Neural progenitor cell (in vitro differentiated cells): ENCODE measurements around the gene ADISSP. TPM values are rescaled to one million over a fixed set of nuclear protein-coding genes. Genes with fewer than 3 reads are reported as not detected.

Experiments
- DNase-seq: peaks from one replicate; pipeline ENCODE4 v3.0.0-alpha.2; 2016; ENCODE audit warnings: low spot score
- H2AFZ ChIP-seq: fragments of 200-600 bp; sonication (generic); replicated peaks from 2 replicates; pipeline ENCODE4 v1.6.1; 2016; ENCODE audit warnings: antibody characterized with exemption
- H3F3A ChIP-seq: fragments of 200-600 bp; sonication (generic); 2 replicates; pipeline ENCODE4 v1.6.1; 2016; ENCODE audit warnings: antibody characterized with exemption, low read depth
- H3K27ac ChIP-seq: fragments of 200-600 bp; sonication (generic); 2 replicates; pipeline ENCODE4 v1.5.1; 2016; ENCODE audit warnings: mild to moderate bottlenecking
- H3K27me3 ChIP-seq: fragments of 200-600 bp; sonication (generic); 2 replicates; pipeline ENCODE4 v1.6.1; 2016; ENCODE audit warnings: mild to moderate bottlenecking, moderate library complexity
- H3K36me3 ChIP-seq: fragments of 200-600 bp; sonication (generic); 2 replicates; pipeline ENCODE4 v1.5.1; 2016
- H3K4me1 ChIP-seq: fragments of 200-600 bp; sonication (generic); 2 replicates; pipeline ENCODE4 v1.6.1; 2016; ENCODE audit warnings: mixed run types
- H3K4me2 ChIP-seq: fragments of 200-600 bp; sonication (generic); 2 replicates; pipeline ENCODE4 v1.6.1; 2016
- H3K4me3 ChIP-seq: fragments of 200-600 bp; sonication (generic); 2 replicates; pipeline ENCODE4 v1.5.1; 2016
- H3K79me2 ChIP-seq: fragments of 200-600 bp; sonication (generic); 2 replicates; pipeline ENCODE4 v1.6.1; 2016; ENCODE audit warnings: low read depth
- H3K9ac ChIP-seq: fragments of 200-600 bp; sonication (generic); 2 replicates; pipeline ENCODE4 v1.6.1; 2016
- H3K9me3 ChIP-seq: fragments of 200-600 bp; sonication (generic); 2 replicates; pipeline ENCODE4 v1.5.1; 2016; ENCODE audit warnings: low read depth
- H4K20me1 ChIP-seq: fragments of 200-600 bp; sonication (generic); 2 replicates; pipeline ENCODE4 v1.6.1; 2016; ENCODE audit warnings: low read depth
- H3K27ac Mint-ChIP-seq: 3 replicates; pipeline ENCODE4 v1.8.0; 2021; ENCODE audit warnings: mixed read lengths
- H3K27me3 Mint-ChIP-seq: 2 replicates; pipeline ENCODE4 v1.8.0; 2022; ENCODE audit warnings: low read depth, mild to moderate bottlenecking, inconsistent platforms, moderate library complexity, mixed read lengths; ENCODE audit not compliant: insufficient read depth
- H3K36me3 Mint-ChIP-seq: 3 replicates; pipeline ENCODE4 v1.8.0; 2021; ENCODE audit warnings: mixed read lengths
- H3K4me1 Mint-ChIP-seq: 3 replicates; pipeline ENCODE4 v1.8.0; 2021; ENCODE audit warnings: mixed read lengths
- H3K4me3 Mint-ChIP-seq: 3 replicates; pipeline ENCODE4 v1.8.0; 2021; ENCODE audit warnings: mild to moderate bottlenecking, moderate library complexity, mixed read lengths
- H3K9me3 Mint-ChIP-seq: 3 replicates; pipeline ENCODE4 v1.8.0; 2020; ENCODE audit warnings: mixed read lengths
- EZH2 ChIP-seq: fragments of 200-600 bp; sonication (generic); IDR thresholded peaks from 2 replicates; pipeline ENCODE4 v1.6.1; 2017; ENCODE audit warnings: antibody characterized with exemption, mild to moderate bottlenecking, moderate library complexity
- EZH2phosphoT487 ChIP-seq: fragments of 200-600 bp; sonication (generic); IDR thresholded peaks from 2 replicates; pipeline ENCODE4 v1.6.1; 2017; ENCODE audit warnings: antibody characterized with exemption
- total RNA-seq: library from RNA; depleted of rRNA; stranded (reverse); fragments of >200 nt; gene quantifications from 2 replicates; pipeline ENCODE4 v1.2.3, GENCODE V29; 2015; ENCODE audit warnings: low replicate concordance
- TF ChIP-seq, protein P1 (sequence below): fragments of 200-600 bp; sonication (generic); IDR thresholded peaks from 2 replicates; pipeline ENCODE4 v1.5.1; 2017; ENCODE audit warnings: antibody characterized with exemption, mild to moderate bottlenecking

ADISSP gene
- total RNA-seq, 1 donor from 2014 or later = 17.6 TPM

DNA sequence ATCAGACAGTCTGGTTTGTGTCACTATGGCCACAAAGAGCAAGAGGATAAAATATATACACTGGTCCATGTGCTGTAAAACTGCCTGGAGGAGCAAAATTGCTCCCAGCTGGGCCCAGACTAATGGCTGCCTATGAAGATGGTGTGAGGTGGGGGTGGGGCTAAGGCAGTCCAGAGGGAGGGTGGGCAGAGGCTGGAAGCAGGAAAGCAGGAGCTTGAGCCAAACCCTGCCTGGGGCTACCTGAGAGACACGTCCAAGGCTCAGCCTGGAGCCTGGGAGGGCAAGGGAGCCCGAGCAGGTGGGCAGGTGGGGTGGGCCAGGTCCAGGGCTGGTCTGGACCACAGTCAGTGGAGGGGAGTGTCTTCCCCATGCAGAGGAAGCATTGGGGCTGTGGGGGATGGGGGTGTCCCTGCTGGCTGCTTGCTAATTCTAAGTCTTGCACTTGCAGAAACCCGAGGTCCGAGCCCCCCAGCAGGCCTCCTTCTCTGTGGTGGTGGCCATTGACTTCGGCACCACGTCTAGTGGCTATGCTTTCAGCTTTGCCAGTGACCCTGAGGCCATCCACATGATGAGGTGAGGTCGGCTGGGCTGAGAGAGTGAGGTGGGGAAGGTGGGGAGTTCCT is 25.6 kb downstream of the ADISSP start:
- Mint-ChIP-seq H3K36me3 (no peaks in the 10 kb centered on the region), H3K9me3 (peaks cover 7% of the 10 kb centered on the region), H3K27me3 (peaks cover 10% of the 10 kb centered on the region), H3K4me1 (peaks cover 18% of the 10 kb centered on the region), H3K27ac (no peak overlapping the region), H3K4me3 (no peak overlapping the region)
- Histone ChIP-seq H4K20me1 (no peaks in the 10 kb centered on the region), H3K9ac (no peak overlapping the region), H3K27ac (no peak overlapping the region), H3K4me1 (peaks cover 5% of the 10 kb centered on the region), H3K36me3 (no peaks in the 10 kb centered on the region), H3F3A (no peaks in the 10 kb centered on the region), H3K27me3 (peaks cover 38% of the 10 kb centered on the region), H3K4me3 (no peak overlapping the region), H2AFZ (no peak overlapping the region), H3K4me2 (no peak overlapping the region), H3K9me3 (no peaks in the 10 kb centered on the region), H3K79me2 (no peaks in the 10 kb centered on the region)
- TF ChIP-seq EZH2phosphoT487 (no peak), EZH2 (no peak)
- TF ChIP-seq, protein P1, sequence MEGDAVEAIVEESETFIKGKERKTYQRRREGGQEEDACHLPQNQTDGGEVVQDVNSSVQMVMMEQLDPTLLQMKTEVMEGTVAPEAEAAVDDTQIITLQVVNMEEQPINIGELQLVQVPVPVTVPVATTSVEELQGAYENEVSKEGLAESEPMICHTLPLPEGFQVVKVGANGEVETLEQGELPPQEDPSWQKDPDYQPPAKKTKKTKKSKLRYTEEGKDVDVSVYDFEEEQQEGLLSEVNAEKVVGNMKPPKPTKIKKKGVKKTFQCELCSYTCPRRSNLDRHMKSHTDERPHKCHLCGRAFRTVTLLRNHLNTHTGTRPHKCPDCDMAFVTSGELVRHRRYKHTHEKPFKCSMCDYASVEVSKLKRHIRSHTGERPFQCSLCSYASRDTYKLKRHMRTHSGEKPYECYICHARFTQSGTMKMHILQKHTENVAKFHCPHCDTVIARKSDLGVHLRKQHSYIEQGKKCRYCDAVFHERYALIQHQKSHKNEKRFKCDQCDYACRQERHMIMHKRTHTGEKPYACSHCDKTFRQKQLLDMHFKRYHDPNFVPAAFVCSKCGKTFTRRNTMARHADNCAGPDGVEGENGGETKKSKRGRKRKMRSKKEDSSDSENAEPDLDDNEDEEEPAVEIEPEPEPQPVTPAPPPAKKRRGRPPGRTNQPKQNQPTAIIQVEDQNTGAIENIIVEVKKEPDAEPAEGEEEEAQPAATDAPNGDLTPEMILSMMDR = no peak
- DNase-seq = no peak

DNA sequence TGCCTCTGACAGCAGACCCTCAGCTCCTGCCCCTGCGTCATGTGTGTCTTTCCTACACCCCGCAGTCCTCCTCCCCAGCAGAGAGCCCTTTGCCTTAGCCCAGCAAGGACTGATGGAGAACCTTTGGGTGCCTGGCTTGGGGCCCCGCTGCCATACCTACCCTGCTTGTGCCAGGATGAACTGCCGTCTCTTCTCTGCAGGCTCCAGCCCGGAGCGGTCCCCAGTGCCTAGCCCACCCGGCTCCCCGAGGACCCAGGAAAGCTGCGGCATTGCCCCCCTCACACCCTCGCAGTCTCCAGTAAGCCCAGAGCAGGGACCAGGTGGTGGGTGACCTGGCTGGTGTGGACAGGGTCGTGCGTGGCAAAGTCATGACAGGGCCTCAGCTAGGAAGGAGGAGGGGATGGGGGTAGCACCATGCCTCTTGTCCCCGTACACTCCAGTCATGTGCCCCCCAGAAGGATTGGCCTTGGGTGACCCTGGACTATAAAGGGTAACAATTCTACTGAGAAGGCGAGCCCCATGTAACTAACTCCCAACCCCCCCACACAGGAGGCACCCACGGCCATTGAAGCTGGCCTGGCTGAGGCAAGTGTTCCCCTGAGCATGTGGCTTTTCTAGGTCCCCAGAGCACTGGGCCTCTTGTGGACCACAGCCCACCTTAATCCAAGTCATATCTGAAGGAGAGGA is 26.8 kb downstream of the ADISSP start:
- Histone ChIP-seq H3K4me2 (no peak overlapping the region), H2AFZ (no peak overlapping the region), H3K9me3 (no peaks in the 10 kb centered on the region), H3K4me3 (no peak overlapping the region), H3F3A (no peaks in the 10 kb centered on the region), H3K79me2 (no peaks in the 10 kb centered on the region), H3K36me3 (no peaks in the 10 kb centered on the region), H4K20me1 (no peaks in the 10 kb centered on the region), H3K9ac (no peak overlapping the region), H3K27ac (no peak overlapping the region), H3K4me1 (peaks cover 5% of the 10 kb centered on the region), H3K27me3 (peaks cover 26% of the 10 kb centered on the region)
- peak overlapping the region; percentile 91 for H3K27ac Mint-ChIP-seq
- TF ChIP-seq EZH2 = no peak
- TF ChIP-seq, protein P1 = no peak
- TF ChIP-seq EZH2phosphoT487 = no peak
- DNase-seq = no peak
- H3K4me1 Mint-ChIP-seq = peaks cover 21% of the 10 kb centered on the region
- no peaks in the 10 kb centered on the region for H3K36me3 Mint-ChIP-seq
- peak overlapping the region; percentile 50 for H3K4me3 Mint-ChIP-seq
- H3K27me3 Mint-ChIP-seq = peaks cover 5% of the 10 kb centered on the region
- peaks cover 7% of the 10 kb centered on the region for H3K9me3 Mint-ChIP-seq

DNA sequence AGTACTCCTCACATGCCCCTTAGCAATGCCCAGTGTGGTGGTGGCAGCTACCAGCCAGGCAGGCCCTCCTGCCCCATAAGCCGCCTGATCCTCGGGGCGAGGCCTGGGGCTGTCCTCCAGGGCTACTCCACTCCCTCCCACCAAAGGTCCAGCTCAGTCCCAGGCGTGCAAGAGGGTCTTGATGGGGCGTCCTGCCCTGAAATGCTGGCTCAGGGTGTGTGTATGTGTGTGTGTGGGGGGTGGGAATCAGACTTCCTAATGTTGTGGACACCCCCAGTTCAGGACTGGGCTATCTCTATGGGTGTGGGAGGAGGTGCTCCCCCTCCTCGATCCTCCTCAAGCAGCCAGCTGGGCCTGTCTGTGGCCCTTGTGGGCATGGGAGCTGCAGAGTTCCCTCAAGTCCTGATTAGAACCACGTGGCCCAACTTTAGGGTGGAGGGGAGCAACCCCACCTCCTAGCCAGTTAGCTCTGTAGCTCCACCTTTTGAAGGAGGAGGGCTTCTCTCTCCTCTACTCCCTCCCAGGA is 27.6 kb downstream of the ADISSP start:
- peaks cover 21% of the 10 kb centered on the region for H3K4me1 Mint-ChIP-seq
- no peaks in the 10 kb centered on the region for H3K36me3 Mint-ChIP-seq
- no peak overlapping the region for H3K27ac ChIP-seq
- TF ChIP-seq EZH2phosphoT487 (no peak), EZH2 (no peak)
- TF ChIP-seq, protein P1 = no peak
- peaks cover 18% of the 10 kb centered on the region for H3K27me3 ChIP-seq
- no peaks in the 10 kb centered on the region for H3K79me2 ChIP-seq
- peaks cover 3% of the 10 kb centered on the region for H3K27me3 Mint-ChIP-seq
- no peaks in the 10 kb centered on the region for H3K36me3 ChIP-seq
- H3K9me3 ChIP-seq = no peaks in the 10 kb centered on the region
- DNase-seq = no peak
- peaks cover 7% of the 10 kb centered on the region for H3K9me3 Mint-ChIP-seq
- H4K20me1 ChIP-seq = no peaks in the 10 kb centered on the region
- no peak overlapping the region for H3K4me3 Mint-ChIP-seq
- no peak overlapping the region for H3K4me2 ChIP-seq
- H2AFZ ChIP-seq = no peak overlapping the region
- no peak overlapping the region for H3K9ac ChIP-seq
- no peak overlapping the region for H3K4me3 ChIP-seq
- H3K27ac Mint-ChIP-seq = no peak overlapping the region
- H3F3A ChIP-seq = no peaks in the 10 kb centered on the region
- peaks cover 5% of the 10 kb centered on the region for H3K4me1 ChIP-seq
